MM.1S (cell line): ENCODE data around the gene CREB3L4.
A peak's percentile ranks its signal among the peaks of the same experiment; 100 is the strongest.

Experiments
- DNase-seq: peaks from one replicate; pipeline ENCODE4 v3.0.0-alpha.2; 2015
- H2AFZ ChIP-seq: fragments of 300-600 bp; sonication (generic); 2 replicates; pipeline ENCODE4 v1.6.0; 2016; ENCODE audit warnings: antibody characterized with exemption, low read length
- H3F3A ChIP-seq: fragments of 300-600 bp; sonication (generic); 2 replicates; pipeline ENCODE4 v1.6.1; 2016; ENCODE audit warnings: mild to moderate bottlenecking, antibody characterized with exemption, low read length, moderate library complexity, mixed read lengths; ENCODE audit not compliant: insufficient read depth
- H3K27ac ChIP-seq: fragments of 300-600 bp; sonication (generic); 2 replicates; pipeline ENCODE4 v1.5.1; 2016; ENCODE audit warnings: mild to moderate bottlenecking, low read length
- H3K27me3 ChIP-seq: fragments of 300-600 bp; sonication (generic); replicated peaks from 2 replicates; pipeline ENCODE4 v1.6.0; 2016; ENCODE audit warnings: low read length; ENCODE audit not compliant: insufficient read depth
- H3K36me3 ChIP-seq: fragments of 300-600 bp; sonication (generic); replicated peaks from 2 replicates; pipeline ENCODE4 v1.6.1; 2016; ENCODE audit warnings: mild to moderate bottlenecking, low read length, mixed read lengths; ENCODE audit not compliant: insufficient read depth
- H3K4me1 ChIP-seq: fragments of 300-600 bp; sonication (generic); 2 replicates; pipeline ENCODE4 v1.6.1; 2016; ENCODE audit warnings: low read length, mixed read lengths
- H3K4me2 ChIP-seq: fragments of 300-600 bp; sonication (generic); 2 replicates; pipeline ENCODE4 v1.6.0; 2016; ENCODE audit warnings: low read depth, low read length
- H3K4me3 ChIP-seq: fragments of 300-600 bp; sonication (generic); 2 replicates; pipeline ENCODE4 v1.5.1; 2016; ENCODE audit warnings: low read length, mixed read lengths
- H3K79me2 ChIP-seq: fragments of 300-600 bp; sonication (generic); 2 replicates; pipeline ENCODE4 v1.6.1; 2016; ENCODE audit warnings: mixed run types, low read length, mixed read lengths
- H3K9ac ChIP-seq: fragments of 300-600 bp; sonication (generic); 2 replicates; pipeline ENCODE4 v1.6.1; 2016; ENCODE audit warnings: low read length, mixed read lengths
- H3K9me2 ChIP-seq: fragments of 300-600 bp; sonication (generic); replicated peaks from 2 replicates; pipeline ENCODE4 v1.6.1; 2016; ENCODE audit warnings: mild to moderate bottlenecking, low read length, mixed read lengths; ENCODE audit not compliant: insufficient read depth
- H3K9me3 ChIP-seq: fragments of 300-600 bp; sonication (generic); replicated peaks from 2 replicates; pipeline ENCODE4 v1.6.1; 2016; ENCODE audit warnings: mild to moderate bottlenecking, low read length, mixed read lengths; ENCODE audit not compliant: insufficient read depth
- H4K20me1 ChIP-seq: fragments of 300-600 bp; sonication (generic); 2 replicates; pipeline ENCODE4 v1.6.1; 2016; ENCODE audit warnings: mild to moderate bottlenecking, low read length, moderate library complexity, mixed read lengths; ENCODE audit not compliant: insufficient read depth
- EZH2 ChIP-seq: fragments of 300-600 bp; sonication (generic); optimal IDR thresholded peaks from 2 replicates; pipeline ENCODE3; 2017; ENCODE audit warnings: low read depth, mild to moderate bottlenecking, antibody characterized with exemption, low read length, mixed read lengths
- EZH2phosphoT487 ChIP-seq: fragments of 300-600 bp; sonication (generic); IDR thresholded peaks from 2 replicates; pipeline ENCODE4 v1.6.1; 2018; ENCODE audit warnings: antibody characterized with exemption, low read length
- TF ChIP-seq, protein P1 (sequence below): fragments of 300-600 bp; sonication (generic); IDR thresholded peaks from 2 replicates; pipeline ENCODE4 v1.5.1; 2016; ENCODE audit warnings: antibody characterized with exemption, low read length, mixed read lengths

The CREB3L4 gene

DNA sequence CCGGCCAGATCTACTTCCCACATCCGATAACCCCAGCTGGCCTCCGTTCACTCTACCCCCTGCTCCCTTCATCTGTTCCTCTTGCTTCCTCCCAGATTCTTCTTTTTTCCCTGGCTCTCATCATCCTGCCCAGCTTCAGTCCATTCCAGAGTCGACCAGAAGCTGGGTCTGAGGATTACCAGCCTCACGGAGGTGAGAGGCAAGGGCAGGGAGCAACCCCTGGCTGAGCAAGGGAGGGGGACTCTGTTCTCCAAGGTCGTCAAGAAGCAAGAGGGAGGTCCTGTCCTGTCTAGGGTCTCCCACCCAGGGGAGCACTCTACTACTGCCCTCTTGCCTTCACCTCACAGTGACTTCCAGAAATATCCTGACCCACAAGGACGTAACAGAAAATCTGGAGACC lies 5.8 kb downstream of the CREB3L4 start:
- Histone ChIP-seq H3K4me1 (peaks cover 23% of the 10 kb centered on the region), H4K20me1 (no peaks in the 10 kb centered on the region), H3K27me3 (no peaks in the 10 kb centered on the region), H3K9me3 (no peaks in the 10 kb centered on the region), H3K9ac (no peak overlapping the region), H3K27ac (no peak overlapping the region), H3K79me2 (peaks cover 23% of the 10 kb centered on the region), H3K9me2 (no peaks in the 10 kb centered on the region), H3K36me3 (peaks cover 12% of the 10 kb centered on the region), H2AFZ (no peak overlapping the region), H3K4me2 (no peak overlapping the region), H3F3A (peaks cover 11% of the 10 kb centered on the region), H3K4me3 (no peak overlapping the region)
- no peak for TF ChIP-seq EZH2phosphoT487
- TF ChIP-seq, protein P1, sequence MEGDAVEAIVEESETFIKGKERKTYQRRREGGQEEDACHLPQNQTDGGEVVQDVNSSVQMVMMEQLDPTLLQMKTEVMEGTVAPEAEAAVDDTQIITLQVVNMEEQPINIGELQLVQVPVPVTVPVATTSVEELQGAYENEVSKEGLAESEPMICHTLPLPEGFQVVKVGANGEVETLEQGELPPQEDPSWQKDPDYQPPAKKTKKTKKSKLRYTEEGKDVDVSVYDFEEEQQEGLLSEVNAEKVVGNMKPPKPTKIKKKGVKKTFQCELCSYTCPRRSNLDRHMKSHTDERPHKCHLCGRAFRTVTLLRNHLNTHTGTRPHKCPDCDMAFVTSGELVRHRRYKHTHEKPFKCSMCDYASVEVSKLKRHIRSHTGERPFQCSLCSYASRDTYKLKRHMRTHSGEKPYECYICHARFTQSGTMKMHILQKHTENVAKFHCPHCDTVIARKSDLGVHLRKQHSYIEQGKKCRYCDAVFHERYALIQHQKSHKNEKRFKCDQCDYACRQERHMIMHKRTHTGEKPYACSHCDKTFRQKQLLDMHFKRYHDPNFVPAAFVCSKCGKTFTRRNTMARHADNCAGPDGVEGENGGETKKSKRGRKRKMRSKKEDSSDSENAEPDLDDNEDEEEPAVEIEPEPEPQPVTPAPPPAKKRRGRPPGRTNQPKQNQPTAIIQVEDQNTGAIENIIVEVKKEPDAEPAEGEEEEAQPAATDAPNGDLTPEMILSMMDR = no peak
- no peak for DNase-seq

DNA sequence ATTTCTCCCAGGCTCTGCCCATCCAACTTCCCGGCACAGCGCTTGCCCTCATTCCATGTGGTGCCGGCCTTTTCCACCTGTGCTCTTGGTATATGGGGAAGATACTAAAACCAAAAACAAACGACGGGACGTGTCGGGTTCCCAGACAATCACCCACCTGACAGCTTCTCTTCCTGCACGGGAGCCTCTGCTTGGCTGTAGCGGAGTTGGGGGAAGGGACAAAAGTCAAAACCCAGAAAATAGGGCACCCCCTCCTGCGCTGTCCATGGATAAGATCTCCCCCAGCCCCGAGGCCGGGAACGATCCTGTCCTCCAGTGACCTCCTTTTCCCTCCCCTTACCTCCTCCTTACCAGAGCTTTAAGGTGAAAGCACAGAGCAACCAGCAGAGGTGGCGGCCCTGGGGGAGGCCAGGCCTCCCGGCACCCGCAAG lies 9.1 kb downstream of the CREB3L4 start:
- peaks cover 11% of the 10 kb centered on the region for H3F3A ChIP-seq
- DNase-seq = no peak
- peaks cover 12% of the 10 kb centered on the region for H3K36me3 ChIP-seq
- no peaks in the 10 kb centered on the region for H3K9me2 ChIP-seq
- peak overlapping the region; percentile 31; the same call in 1 of the 2 replicates for H3K27ac ChIP-seq
- no peaks in the 10 kb centered on the region for H4K20me1 ChIP-seq
- peak overlapping the region; percentile 75 for H3K4me2 ChIP-seq
- H2AFZ ChIP-seq = peak overlapping the region; percentile 96
- no peak for TF ChIP-seq EZH2phosphoT487
- TF ChIP-seq, protein P1 = no peak
- no peak for TF ChIP-seq EZH2
- no peaks in the 10 kb centered on the region for H3K9me3 ChIP-seq
- no peaks in the 10 kb centered on the region for H3K27me3 ChIP-seq
- peak overlapping the region; percentile 82 for H3K4me3 ChIP-seq
- peak overlapping the region; percentile 81 for H3K9ac ChIP-seq
- peaks cover 21% of the 10 kb centered on the region for H3K4me1 ChIP-seq
- peaks cover 23% of the 10 kb centered on the region for H3K79me2 ChIP-seq

DNA sequence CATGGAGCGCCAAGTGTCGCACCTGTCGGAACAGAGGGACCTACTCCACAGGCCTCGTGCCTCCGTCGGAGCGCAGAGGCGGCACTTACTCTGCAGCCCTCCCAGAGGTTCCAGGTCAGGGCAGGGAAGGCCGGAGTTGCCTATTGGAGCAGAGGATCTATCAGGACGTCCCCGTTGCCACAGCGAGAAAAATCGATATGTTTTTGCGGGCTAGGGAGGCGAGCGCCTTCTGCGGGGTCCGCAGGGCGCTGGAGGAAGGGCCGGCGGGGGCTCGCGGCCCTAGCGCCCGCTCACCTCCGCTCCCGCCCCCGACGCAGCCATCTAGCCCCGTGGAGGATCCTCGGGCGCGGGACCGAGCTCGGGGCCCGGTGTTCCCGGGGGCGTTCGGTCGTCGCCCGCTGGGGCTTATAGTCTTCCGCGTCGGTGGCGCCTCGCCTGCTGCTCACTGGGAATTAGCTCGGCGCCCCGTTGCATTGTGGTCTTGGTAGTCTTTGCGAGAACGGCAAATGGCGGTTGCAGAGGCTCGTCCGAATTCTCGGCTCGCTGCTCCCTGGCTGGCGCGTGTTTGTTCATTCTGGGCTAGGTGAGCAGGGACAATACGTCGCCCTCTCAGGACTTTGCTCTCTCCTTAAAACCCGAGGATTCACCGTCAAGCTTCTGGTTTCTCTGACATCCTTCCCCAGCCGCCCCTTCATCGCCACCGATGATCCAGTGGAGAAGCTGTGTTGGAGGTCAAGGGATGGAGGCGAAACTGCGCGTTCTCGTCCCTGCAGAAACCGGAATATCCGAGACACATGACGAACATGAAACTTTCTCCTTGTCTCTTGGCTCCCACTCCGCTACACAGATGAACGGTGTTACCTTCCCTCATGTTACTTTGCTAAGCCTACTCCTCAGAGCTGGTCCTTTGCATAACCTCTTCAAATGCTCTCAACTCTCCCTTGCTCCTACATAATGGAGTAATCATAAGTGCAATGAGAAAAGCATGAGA lies 9.8 kb downstream of the CREB3L4 start, which contains the start of gene JTB:
Gene JTB, minus strand, starts transcription at position 425 of the 991 bp plus-strand sequence. Its CDS starts 422 bp downstream, at position 3.
- H3K9me3 ChIP-seq = no peaks in the 10 kb centered on the region
- TF ChIP-seq EZH2 = no peak
- TF ChIP-seq, protein P1 = 0 out of 2 replicates have a peak, but pooled peaks have one; percentile 7

More for the DNA sequence above, 9.8 kb downstream of the CREB3L4 start, which contains the start of gene JTB:
- H2AFZ ChIP-seq = peak within 1 kb of the TSS; percentile 96
- H4K20me1 ChIP-seq = no peaks in the 10 kb centered on the region
- H3K36me3 ChIP-seq = peaks cover 12% of the 10 kb centered on the region
- peaks cover 15% of the 10 kb centered on the region for H3K4me1 ChIP-seq
- peak within 1 kb of the TSS; percentile 82 for H3K4me3 ChIP-seq
- peak; percentile 94 for DNase-seq
- peak within 1 kb of the TSS; percentile 31; the same call in 1 of the 2 replicates for H3K27ac ChIP-seq
- peaks cover 6% of the 10 kb centered on the region for H3F3A ChIP-seq
- H3K79me2 ChIP-seq = peaks cover 23% of the 10 kb centered on the region
- no peaks in the 10 kb centered on the region for H3K27me3 ChIP-seq
- no peaks in the 10 kb centered on the region for H3K9me2 ChIP-seq
- H3K4me2 ChIP-seq = peak within 1 kb of the TSS; percentile 75
- peak within 1 kb of the TSS; percentile 81 for H3K9ac ChIP-seq
